ENCODE measurements around the gene NXPH4. TPM values are rescaled to one million over a fixed set of nuclear protein-coding genes. Genes with fewer than 3 reads are reported as not detected.

Gene NXPH4
- total and polyA plus RNA-seq, 2 donors (not counting 1 experiment from before 2014, with no cell fraction given) = 3.5 to 8.6 TPM

DNA sequence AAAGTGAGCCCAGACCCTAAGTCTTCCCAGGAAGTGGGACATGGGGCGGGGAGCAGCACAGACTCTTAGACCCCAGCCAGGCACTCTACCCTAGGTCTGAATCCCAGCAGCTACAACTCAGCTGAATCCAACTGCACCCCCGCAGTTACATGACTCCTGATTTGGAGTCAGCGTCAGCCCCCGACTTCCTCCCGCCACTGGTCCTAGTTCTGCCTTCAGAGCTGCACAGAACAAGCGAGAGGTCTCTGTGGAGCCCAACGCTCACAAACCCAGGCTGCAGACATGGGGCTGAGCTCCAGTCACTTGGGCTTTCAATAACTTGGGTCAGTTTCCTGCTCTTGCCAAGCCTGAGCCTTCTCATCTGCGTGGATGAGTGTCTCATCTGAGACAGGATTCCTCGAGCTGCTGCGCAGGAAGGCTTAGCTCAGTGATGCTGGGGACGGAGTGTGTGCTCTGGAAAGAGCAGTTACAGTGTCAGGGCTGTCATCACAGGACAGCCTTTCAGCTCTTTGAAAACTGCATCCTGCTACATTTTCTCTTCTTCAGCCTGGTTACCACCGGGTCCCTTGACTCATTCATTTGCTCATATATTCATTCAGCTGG, 30.6 kb upstream of the NXPH4 start:
- Histone ChIP-seq H3K27ac (ENCODE audit: low read length in 2 of 2) (no peak overlapping the region), H4K20me1 (ENCODE audit: control insufficient read depth, insufficient read depth, low read length, poor library complexity, severe bottlenecking) (no peaks in the 10 kb centered on the region), H3K9ac (ENCODE audit: low read length) (no peak overlapping the region), H3K9me3 (ENCODE audit: control extremely low read depth in 1 of 3, control insufficient read depth in 2 of 3, insufficient read depth in 1 of 3, low read length in 2 of 3) (no peaks in the 10 kb centered on the region), H3K4me3 (ENCODE audit: control extremely low read depth in 1 of 5, extremely low read depth in 1 of 5, insufficient read depth in 1 of 5, low read depth in 2 of 5, low read length in 4 of 5) (no peak overlapping the region), H3K36me3 (replicated peaks in 1 of 2; ENCODE audit: control extremely low read depth in 1 of 2, control insufficient read depth in 1 of 2, extremely low read depth in 1 of 2, insufficient read depth in 2 of 2, low read length in 1 of 2) (no peaks in the 10 kb centered on the region), H3K4me2 (replicated peaks; ENCODE audit: low read depth, low read length, poor library complexity, severe bottlenecking) (no peak overlapping the region), H2AFZ (ENCODE audit: insufficient read depth, low read depth, low read length, poor library complexity, severe bottlenecking) (no peak overlapping the region), H3K27me3 (replicated peaks in 1 of 4; ENCODE audit: control extremely low read depth in 1 of 4, control insufficient read depth in 3 of 4, insufficient read depth in 4 of 4, low read length in 3 of 4) (no peaks in the 10 kb centered on the region), H3K4me1 (ENCODE audit: control insufficient read depth in 2 of 2, insufficient read depth in 2 of 2, low read length in 2 of 2) (peaks cover 0 to 6% of the 10 kb centered on the region in 2 donors), H3K79me2 (ENCODE audit: control insufficient read depth, insufficient read depth, low read length) (no peaks in the 10 kb centered on the region)
- Mint-ChIP-seq H3K27ac (no peak overlapping the region), H3K4me3 (no peak overlapping the region), H3K4me1 (peaks cover 5% of the 10 kb centered on the region), H3K9me3 (ENCODE audit: insufficient read depth) (no peaks in the 10 kb centered on the region), H3K27me3 (no peaks in the 10 kb centered on the region)
- intact Hi-C loops (cut with micrococcal nuclease) = no loop called here
- WGBS (ENCODE audit: insufficient coverage) = 90% methylated on average over 10 of the region's 12 CpGs
- ChIA-PET CTCF (interaction anchor here (1.1 to 7.5 kb wide), 6 partner anchors 11 to 346 kb away, joined by 3 to 108 read pairs (median 4); partner anchors contain the start of gene LRP1), POLR2A (interaction anchor here (0.6 kb wide), 1 partner anchor 59 kb away, joined by 4 read pairs; no protein-coding TSS in a partner anchor)
- DNase-seq (no peak), ATAC-seq (ENCODE audit: low read depth) (no peak)
- TF ChIP-seq, protein P1, sequence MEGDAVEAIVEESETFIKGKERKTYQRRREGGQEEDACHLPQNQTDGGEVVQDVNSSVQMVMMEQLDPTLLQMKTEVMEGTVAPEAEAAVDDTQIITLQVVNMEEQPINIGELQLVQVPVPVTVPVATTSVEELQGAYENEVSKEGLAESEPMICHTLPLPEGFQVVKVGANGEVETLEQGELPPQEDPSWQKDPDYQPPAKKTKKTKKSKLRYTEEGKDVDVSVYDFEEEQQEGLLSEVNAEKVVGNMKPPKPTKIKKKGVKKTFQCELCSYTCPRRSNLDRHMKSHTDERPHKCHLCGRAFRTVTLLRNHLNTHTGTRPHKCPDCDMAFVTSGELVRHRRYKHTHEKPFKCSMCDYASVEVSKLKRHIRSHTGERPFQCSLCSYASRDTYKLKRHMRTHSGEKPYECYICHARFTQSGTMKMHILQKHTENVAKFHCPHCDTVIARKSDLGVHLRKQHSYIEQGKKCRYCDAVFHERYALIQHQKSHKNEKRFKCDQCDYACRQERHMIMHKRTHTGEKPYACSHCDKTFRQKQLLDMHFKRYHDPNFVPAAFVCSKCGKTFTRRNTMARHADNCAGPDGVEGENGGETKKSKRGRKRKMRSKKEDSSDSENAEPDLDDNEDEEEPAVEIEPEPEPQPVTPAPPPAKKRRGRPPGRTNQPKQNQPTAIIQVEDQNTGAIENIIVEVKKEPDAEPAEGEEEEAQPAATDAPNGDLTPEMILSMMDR (IDR thresholded peaks at IDR 0.05) = no peak
- TF ChIP-seq EZH2 (IDR thresholded peaks at IDR 0.05; ENCODE audit: borderline replicate concordance, insufficient read depth, low read depth, low read length, poor library complexity, severe bottlenecking) = no peak

Measured in B cell (primary cell).